ENCODE results near the gene CELF5. TPM values are rescaled to one million over a fixed set of nuclear protein-coding genes. Genes with fewer than 3 reads are reported as not detected.

CELF5 gene
- total RNA-seq, 3 donors from 2014 or later (not counting 1 experiment from before 2014, with no cell fraction given), result 0.41 to 0.83 TPM; not detected in 1

DNA sequence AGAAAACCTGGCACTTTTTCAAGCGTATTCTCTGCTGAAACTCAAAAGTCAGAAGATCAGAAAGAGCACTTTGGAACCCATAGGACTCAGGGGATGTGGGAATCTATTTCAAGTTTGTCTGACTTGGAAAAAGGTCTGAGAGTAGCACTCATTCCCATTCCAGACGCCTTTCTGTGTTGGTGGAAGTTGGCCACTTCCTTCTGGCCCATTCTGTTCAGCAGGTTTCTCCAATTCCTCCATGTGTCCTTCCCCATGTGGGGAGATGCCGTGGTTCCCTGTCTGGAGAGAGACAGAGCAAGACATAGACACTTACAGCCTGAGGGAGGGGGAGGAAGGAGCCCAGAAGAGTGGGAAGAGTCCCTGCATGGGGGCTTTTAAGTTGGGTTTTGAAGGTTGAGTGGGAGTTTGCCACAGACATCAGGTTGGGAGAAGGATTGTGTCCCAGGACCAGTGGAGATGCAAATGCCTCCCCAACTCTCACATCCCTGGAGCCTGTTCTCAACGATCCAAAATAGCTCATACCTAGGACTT lies 48.0 kb downstream of the CELF5 start:
- peaks cover 3% of the 10 kb centered on the region for H3K9me3 ChIP-seq (ENCODE audit: control insufficient read depth, insufficient read depth, low read length)
- H3K27ac Mint-ChIP-seq, result no peak overlapping the region
- 59% methylated on average over 3 of the region's 4 CpGs for WGBS (ENCODE audit: insufficient coverage)
- no peak for DNase-seq
- no peak overlapping the region for H3K27ac ChIP-seq (ENCODE audit: low read length)
- ATAC-seq, result no peak
- H3K4me3 ChIP-seq (ENCODE audit: low read length), result no peak overlapping the region
- H3K9me3 Mint-ChIP-seq, result no peaks in the 10 kb centered on the region
- H3K4me3 Mint-ChIP-seq, result no peak overlapping the region
- no peaks in the 10 kb centered on the region for H3K36me3 ChIP-seq (ENCODE audit: control insufficient read depth, insufficient read depth, low read length)
- H3K36me3 Mint-ChIP-seq, result no peaks in the 10 kb centered on the region
- H3K27me3 ChIP-seq (ENCODE audit: control insufficient read depth, insufficient read depth, low read length), result peaks cover 9% of the 10 kb centered on the region
- H3K4me1 Mint-ChIP-seq, result peaks cover 10 to 13% of the 10 kb centered on the region in 2 donors
- TF ChIP-seq, protein P1, sequence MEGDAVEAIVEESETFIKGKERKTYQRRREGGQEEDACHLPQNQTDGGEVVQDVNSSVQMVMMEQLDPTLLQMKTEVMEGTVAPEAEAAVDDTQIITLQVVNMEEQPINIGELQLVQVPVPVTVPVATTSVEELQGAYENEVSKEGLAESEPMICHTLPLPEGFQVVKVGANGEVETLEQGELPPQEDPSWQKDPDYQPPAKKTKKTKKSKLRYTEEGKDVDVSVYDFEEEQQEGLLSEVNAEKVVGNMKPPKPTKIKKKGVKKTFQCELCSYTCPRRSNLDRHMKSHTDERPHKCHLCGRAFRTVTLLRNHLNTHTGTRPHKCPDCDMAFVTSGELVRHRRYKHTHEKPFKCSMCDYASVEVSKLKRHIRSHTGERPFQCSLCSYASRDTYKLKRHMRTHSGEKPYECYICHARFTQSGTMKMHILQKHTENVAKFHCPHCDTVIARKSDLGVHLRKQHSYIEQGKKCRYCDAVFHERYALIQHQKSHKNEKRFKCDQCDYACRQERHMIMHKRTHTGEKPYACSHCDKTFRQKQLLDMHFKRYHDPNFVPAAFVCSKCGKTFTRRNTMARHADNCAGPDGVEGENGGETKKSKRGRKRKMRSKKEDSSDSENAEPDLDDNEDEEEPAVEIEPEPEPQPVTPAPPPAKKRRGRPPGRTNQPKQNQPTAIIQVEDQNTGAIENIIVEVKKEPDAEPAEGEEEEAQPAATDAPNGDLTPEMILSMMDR (IDR thresholded peaks at IDR 0.05), result no peak
- H3K4me1 ChIP-seq (ENCODE audit: control insufficient read depth, insufficient read depth, low read length), result peaks cover 18% of the 10 kb centered on the region
- intact Hi-C loops (cut with micrococcal nuclease), result no loop called here
- H3K27me3 Mint-ChIP-seq (ENCODE audit: low read depth in 2 of 2), result peaks cover 18 to 38% of the 10 kb centered on the region in 2 donors

DNA sequence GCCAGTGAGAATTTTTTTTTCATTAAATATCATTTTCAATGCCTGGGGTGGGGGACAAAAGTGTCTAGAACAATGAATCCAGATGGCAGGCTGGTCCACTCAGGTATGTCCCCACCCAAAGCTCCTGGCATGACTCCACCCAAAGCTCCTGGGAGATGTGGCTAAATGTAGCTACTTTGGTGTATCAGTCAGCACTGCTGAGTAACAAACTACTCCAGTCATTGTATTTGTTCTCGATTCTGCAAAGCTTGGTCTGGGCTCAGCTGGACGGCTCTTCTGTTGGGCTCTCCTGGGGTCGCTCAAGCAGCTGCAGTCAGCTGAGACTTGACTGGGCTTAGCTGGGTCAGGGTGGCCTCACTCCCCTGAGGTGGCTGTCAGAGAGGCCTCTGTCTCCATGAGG lies 48.5 kb downstream of the CELF5 start:
- Histone ChIP-seq H3K27me3 (ENCODE audit: control insufficient read depth, insufficient read depth, low read length) (peaks cover 9% of the 10 kb centered on the region), H3K9me3 (ENCODE audit: control insufficient read depth, insufficient read depth, low read length) (peaks cover 3% of the 10 kb centered on the region), H3K27ac (ENCODE audit: low read length) (no peak overlapping the region), H3K36me3 (ENCODE audit: control insufficient read depth, insufficient read depth, low read length) (no peaks in the 10 kb centered on the region), H3K4me1 (ENCODE audit: control insufficient read depth, insufficient read depth, low read length) (peaks cover 18% of the 10 kb centered on the region), H3K4me3 (ENCODE audit: low read length) (no peak overlapping the region)
- 94% methylated on average over 3 of the region's 3 CpGs for WGBS (ENCODE audit: insufficient coverage)
- Mint-ChIP-seq H3K9me3 (no peaks in the 10 kb centered on the region), H3K27me3 (ENCODE audit: low read depth in 2 of 2) (peaks cover 18 to 35% of the 10 kb centered on the region in 2 donors), H3K4me1 (peaks cover 10 to 13% of the 10 kb centered on the region in 2 donors), H3K36me3 (no peaks in the 10 kb centered on the region), H3K4me3 (no peak overlapping the region), H3K27ac (no peak overlapping the region)
- intact Hi-C loops (cut with micrococcal nuclease), result no loop called here
- TF ChIP-seq, protein P1 (IDR thresholded peaks at IDR 0.05), result no peak
- DNase-seq (no peak), ATAC-seq (no peak)

DNA sequence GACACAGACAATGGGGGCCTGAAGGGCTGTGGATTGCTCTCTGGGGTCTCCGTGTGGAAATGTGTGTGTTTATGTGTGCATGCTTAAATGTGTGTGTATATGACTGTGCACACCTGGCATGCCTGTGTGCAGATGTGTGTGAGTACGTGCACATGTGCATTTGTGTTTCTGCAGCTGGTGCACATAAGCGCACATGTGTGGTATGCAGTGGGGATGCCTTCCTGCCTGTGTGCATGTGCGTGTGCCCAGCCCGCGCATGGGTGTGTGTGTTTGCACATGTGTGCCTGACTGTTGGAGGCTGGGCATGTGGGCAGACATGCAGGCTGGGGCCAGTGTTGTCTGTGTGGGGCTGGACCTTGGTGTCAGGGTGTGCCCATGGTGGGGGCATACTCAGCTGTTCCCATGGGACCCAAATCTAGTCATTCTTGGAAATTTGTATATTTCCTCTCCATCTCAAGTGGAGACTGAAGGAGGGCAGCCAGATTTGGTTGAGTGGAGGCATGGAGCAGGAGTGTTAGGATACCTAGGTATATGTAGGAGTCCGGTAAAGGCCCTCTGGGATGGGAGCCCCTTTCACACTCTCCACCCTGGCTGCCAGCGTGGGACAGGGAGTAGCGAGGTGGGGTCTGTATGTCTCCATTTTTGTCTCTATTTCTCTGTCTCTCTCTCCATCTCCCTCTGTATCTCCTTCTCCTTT lies 49.9 kb downstream of the CELF5 start:
- TF ChIP-seq, protein P1 (IDR thresholded peaks at IDR 0.05), result no peak
- ATAC-seq (no peak), DNase-seq (no peak)
- intact Hi-C loops (cut with micrococcal nuclease), result no loop called here
- H3K4me1 ChIP-seq (ENCODE audit: control insufficient read depth, insufficient read depth, low read length), result peaks cover 18% of the 10 kb centered on the region
- H3K9me3 ChIP-seq (ENCODE audit: control insufficient read depth, insufficient read depth, low read length), result peaks cover 3% of the 10 kb centered on the region
- Mint-ChIP-seq H3K9me3 (no peaks in the 10 kb centered on the region), H3K27me3 (ENCODE audit: low read depth in 2 of 2) (peaks cover 16 to 26% of the 10 kb centered on the region in 2 donors), H3K4me3 (peak overlapping the region; percentile 90), H3K27ac (no peak overlapping the region), H3K4me1 (peaks cover 10 to 13% of the 10 kb centered on the region in 2 donors), H3K36me3 (no peaks in the 10 kb centered on the region)
- no peaks in the 10 kb centered on the region for H3K36me3 ChIP-seq (ENCODE audit: control insufficient read depth, insufficient read depth, low read length)
- peaks cover 4% of the 10 kb centered on the region for H3K27me3 ChIP-seq (ENCODE audit: control insufficient read depth, insufficient read depth, low read length)
- no peak overlapping the region for H3K27ac ChIP-seq (ENCODE audit: low read length)
- 94% methylated on average over 8 of the region's 9 CpGs for WGBS (ENCODE audit: insufficient coverage)
- no peak overlapping the region for H3K4me3 ChIP-seq (ENCODE audit: low read length)
